Activated CD4-positive, alpha-beta T cell treated with anti-CD3 and anti-CD28 coated beads, Interleukin-2, Interleukin-6, amounts not matched to agents 100 ng/mL and 50 ng/mL, durations not matched to agents 16 hours and 8 hours (primary cell): ENCODE data around the gene NCR3LG1.

Experiments used
- DNase-seq: peaks from one replicate; pipeline ENCODE4 v3.0.0-alpha.2; 2020

NCR3LG1 gene

DNA sequence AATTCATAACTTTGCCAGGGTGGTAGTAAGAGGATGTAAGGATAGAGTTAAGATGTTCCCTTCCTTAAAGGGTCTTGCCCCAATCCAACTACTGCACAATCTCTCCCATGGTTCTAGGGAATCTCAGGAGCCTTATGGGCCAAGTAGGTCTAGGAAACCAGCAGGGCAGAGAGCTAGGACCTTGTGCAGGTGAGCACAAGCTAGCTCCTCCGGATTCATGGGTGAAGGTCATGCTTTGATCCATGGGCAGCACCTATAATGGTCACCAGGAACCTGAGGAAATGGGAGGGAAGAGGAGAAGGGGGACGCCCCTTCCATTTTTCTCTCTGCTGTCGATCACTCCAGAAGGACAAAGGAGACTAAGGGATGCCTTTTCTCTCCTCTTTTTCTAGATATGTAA, 20.0 kb downstream of the NCR3LG1 start:
- DNase-seq, result no peak

- no peak for DNase-seq
Observed at GRCh38 chr11:17375547-17375946, 23.9 kb downstream of the NCR3LG1 start.

DNA sequence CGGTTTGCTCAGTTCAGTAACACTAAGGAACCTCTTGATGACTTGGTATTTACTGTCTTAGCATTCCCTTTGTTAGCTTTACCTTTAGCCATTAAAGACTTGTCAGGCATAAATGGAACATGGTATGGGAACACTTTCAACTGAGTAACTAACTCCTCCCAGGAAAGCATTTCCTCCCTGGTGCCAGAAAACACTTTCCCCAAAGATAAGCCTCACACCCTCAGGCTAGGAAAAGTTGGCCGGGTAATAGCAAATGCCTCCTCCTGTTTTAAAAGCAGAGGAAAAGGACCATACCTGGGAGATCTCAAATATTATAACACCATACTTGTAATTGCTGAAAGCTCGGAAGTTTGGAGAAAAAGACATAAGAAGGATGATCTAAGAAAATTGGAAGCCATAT, 24.9 kb downstream of the NCR3LG1 start:
- no peak for DNase-seq

DNA sequence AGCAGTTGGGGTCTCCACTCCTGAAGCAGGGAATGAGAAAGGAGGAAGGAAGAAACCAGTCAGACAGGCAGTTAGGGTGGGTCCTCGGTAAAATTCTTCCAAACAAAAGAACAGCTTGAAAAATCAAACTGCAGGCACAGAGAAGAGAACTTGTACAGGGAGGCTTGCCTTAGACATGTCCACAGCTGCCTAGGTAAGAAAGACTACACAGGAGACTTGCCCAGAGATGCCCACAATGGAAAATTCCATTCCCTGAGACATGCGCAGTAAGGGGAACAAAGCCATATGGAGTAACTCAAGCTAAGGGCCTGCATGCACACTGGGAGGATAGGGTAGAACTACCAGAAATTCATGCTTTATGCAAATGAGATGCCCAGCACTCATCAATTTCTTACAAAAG, 27.1 kb downstream of the NCR3LG1 start:
- DNase-seq, result no peak

DNA sequence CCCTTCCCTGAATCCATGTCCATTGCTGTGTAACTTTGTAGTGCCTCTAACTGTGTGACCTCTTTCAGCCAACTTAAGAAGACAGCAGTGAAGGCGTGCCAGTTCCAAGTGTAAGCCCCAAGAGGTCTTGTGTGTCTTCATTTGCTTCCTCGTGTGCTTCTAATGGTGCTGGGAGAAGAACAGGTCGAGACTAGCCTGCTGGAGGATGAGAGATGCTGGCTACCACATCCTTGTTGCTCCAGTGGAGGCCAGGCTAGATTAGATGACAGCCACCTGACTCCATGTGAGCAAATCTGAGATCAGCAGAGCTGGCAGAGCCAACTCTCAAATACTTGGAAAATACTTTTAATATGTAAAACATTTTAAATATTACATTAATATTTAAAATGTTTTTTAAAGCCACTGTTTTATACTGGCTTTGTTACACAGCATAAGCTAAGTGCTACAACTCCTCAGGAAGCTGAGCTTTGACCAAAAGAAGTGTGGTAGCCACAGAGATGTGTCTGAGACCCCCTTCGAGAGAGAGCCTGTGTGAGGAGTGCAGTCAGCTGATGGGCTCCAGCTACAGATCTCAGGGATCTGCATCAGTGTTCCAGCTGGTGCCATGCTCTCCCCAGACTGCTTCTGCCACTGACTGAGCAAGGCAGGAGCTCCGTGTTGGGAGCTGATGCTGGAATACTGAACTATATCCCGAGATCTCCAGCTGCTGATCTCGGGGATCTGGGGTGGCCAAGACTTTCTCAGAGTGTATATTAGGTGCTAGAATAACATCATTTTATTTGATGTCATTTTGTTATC, 28.0 kb downstream of the NCR3LG1 start:
- no peak for DNase-seq

- DNase-seq, result no peak
Observed at GRCh38 chr11:17381156-17381555, 29.6 kb downstream of the NCR3LG1 start.

DNA sequence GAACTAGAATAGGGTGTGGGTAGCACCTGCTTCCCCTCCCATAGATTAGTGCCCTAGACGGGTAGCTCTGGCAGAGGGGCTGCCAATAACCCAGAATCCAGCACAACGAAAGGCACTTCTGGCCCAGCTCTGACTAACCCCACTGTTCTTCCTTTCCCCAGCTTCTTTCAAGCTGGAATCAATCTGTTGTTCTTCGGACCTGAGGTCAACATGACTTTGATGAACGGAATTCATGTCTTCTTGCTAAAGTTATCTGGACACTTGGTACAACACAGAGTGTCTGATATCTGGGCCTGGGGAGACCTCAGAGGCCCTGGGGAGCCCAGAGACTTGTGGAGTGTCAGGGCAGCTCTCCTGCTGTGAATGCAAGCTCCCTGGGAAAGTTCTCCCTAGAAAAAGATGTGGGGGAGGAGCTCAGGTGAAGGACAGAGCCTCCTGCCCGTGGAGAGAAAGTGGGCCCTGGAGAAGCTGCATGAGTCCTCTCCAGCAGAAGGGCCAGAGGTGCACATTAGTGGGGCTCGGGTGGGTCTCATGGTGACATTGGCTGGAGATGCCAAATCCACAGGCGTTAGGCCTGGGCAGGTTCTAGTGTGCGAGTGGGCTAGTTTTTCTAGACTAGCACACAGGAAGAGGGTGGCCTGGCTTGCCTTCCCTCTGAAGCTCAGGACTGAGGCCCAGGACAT, 30.6 kb downstream of the NCR3LG1 start:
- DNase-seq, result no peak

GRCh38 chr11:17383461-17383860, 31.9 kb downstream of the NCR3LG1 start:
- DNase-seq, result no peak

GRCh38 chr11:17384002-17384511, 32.5 kb downstream of the NCR3LG1 start:
- DNase-seq, result peak; percentile 81

DNA sequence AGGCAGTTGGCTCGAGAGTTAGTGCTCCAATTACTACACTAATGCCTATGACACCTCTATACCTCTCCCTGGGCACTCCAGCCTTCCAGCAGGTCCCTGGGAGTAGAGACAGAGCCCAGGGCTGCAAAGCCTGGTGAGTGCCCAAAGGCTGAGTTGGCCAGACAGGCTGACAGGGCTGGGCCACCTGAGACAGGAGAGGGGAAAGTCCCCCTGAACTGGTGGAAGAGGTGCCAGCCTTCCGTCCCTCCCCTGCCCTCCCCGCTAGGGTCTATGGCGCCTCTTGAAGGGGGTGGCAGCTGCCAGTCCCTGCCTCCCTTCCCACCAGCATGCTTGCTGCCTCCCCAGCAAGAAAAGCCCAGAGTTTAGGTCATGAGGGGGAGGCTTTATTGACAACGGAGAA, 33.9 kb downstream of the NCR3LG1 start:
- no peak for DNase-seq

GRCh38 chr11:17385926-17386325, 34.3 kb downstream of the NCR3LG1 start:
- DNase-seq, result no peak

DNA sequence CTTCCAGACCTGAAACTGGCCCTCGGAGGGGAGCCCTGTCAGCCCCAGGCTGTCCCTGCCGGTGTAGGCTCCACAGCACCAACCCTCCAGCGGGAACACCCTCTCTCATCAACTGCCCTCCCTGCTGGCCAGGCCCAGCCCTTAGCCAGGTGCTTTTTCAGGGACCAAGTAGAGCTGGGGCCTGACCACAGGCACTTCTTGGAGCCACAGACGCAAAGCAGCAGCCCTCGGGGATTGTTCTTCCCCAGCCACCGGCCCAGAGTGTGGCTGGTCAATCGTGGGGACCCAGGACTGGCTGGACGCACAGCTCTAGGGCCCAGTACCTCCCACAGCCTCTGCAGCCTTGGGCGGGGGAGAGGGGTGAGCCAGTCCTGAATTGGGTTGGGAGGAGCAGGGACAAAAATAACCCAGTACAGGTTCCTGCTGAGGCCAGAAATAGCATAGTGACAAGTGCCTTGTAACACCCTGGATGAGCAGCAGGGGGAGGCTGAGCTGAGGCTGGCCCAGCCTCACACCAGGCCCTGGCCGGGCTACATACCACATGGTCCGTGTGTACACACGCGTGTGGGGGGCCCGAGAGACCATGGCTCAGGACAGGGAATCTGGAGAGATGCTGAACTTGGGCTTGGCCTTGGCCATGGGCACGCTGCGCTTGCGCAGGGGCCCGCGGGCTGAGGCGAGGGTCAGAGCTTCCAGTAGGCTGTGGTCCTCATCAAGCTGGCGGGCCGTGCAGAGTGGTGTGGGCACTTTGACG, 34.9 kb downstream of the NCR3LG1 start:
- peak; percentile 56 for DNase-seq

GRCh38 chr11:17387254-17387653, 35.7 kb downstream of the NCR3LG1 start:
- DNase-seq, result no peak

- DNase-seq, result no peak
Observed at GRCh38 chr11:17387811-17388210, 36.2 kb downstream of the NCR3LG1 start.

- no peak for DNase-seq
Observed at GRCh38 chr11:17388609-17389210, 37.1 kb downstream of the NCR3LG1 start, which contains the start of gene KCNJ11. Gene KCNJ11, minus strand, starts transcription at chr11:17388659. Its CDS starts 568 bp downstream, at chr11:17388091.

DNA sequence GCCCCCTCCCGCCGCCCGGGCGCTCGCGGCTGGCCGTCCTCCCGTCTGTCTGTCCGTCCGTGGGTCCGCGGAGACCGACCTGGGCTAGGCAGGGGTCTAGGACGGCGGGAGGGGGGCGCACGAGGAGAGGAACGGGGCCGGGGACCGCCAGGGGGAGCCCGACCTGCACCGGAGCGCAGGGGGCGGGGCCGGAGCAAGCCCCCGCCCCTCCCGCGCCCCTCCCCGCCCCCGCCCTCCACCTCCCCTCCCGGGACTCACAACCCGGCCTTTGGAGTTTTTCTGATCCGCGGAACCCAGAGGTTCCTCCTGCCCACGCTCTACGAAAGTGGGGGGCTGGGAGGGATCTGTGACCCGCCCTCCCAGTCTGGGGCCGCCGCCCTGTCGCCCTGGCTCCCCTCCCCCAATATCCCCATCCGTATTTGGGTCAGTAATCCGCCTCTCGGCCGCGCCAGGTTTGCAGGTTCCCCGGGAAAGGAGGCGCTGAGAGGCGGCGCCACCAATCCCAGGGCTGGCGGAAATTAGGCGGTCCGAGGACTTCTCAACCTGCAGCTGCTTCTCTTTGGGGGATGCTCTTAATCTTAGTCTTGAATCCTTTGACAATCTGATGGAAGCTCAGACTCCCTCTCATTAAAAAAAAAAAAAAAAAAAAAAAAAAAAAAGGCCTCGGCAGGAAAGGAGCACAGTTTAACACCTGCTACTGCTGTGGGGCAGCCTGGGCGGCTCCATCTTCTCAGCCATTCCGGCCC, 37.8 kb downstream of the NCR3LG1 start:
- DNase-seq, result peak; percentile 69

GRCh38 chr11:17389957-17390649, 38.5 kb downstream of the NCR3LG1 start:
- DNase-seq, result no peak

- no peak for DNase-seq
Observed at GRCh38 chr11:17391493-17392355, 40.1 kb downstream of the NCR3LG1 start.

GRCh38 chr11:17392872-17393271, 41.3 kb downstream of the NCR3LG1 start:
- DNase-seq, result no peak

DNA sequence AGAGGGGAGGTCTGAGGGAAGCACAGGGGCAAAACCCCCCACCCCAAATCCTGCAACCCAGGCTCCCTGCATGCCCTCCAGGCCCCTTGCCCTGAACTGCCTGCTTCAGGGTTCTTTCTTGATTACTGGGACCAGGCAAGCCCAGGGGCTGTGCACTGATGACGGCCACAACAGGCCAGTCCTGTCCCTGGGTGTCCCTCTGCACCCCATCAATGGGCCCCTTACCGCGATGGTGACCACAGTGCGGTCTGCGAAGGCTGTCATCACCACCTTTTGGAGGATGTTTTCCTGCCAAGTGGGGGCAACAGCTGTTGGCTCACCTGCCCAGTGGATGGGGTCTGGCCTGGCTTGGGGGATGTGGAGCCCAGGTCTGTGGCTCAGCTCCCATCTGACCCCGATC, 41.9 kb downstream of the NCR3LG1 start:
- no peak for DNase-seq
